IPS DF 4.7 (cell line): ENCODE measurements around the gene MINDY4.

Experiments used
- DNase-seq: peaks from one replicate; pipeline ENCODE4 v3.0.0-alpha.2; 2013; ENCODE audit warnings: low spot score; ENCODE audit errors: extremely low read depth

Gene MINDY4

GRCh38 chr7:30771174-30771879, at the start of gene MINDY4:
TSS of gene MINDY4 (plus strand) at chr7:30771417. CDS start at chr7:30771494, 77 bp downstream.
- peak; percentile 46 for DNase-seq

GRCh38 chr7:30722187-30722586, 49.0 kb upstream of the MINDY4 start:
- no peak for DNase-seq

- no peak for DNase-seq
Observed at GRCh38 chr7:30722671-30723070, 48.5 kb upstream of the MINDY4 start.

DNA sequence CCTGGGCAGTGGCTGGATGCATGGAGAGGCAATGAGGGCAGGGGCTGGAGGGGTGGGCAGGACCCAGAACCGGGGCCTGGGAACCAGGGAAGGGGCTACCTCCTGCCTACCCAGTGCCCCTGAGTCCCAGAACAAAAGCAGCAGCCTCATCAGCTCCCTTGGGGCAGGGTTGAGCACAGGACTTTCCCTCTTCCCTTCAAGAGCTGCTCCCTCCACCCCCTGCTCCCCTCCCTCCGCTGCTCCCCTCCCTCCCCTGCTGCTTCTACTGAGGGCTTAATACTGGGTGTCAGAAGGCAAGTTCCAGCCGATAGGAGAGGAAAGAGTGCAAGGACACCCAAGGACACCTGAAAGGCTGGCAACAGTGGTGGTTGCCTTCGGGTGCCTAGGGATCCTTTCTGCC, 47.4 kb upstream of the MINDY4 start:
- DNase-seq: no peak

GRCh38 chr7:30726296-30727006, 44.8 kb upstream of the MINDY4 start:
- DNase-seq: no peak

GRCh38 chr7:30727061-30727945, 43.9 kb upstream of the MINDY4 start:
- no peak for DNase-seq

GRCh38 chr7:30728591-30729100, 42.6 kb upstream of the MINDY4 start:
- no peak for DNase-seq

DNA sequence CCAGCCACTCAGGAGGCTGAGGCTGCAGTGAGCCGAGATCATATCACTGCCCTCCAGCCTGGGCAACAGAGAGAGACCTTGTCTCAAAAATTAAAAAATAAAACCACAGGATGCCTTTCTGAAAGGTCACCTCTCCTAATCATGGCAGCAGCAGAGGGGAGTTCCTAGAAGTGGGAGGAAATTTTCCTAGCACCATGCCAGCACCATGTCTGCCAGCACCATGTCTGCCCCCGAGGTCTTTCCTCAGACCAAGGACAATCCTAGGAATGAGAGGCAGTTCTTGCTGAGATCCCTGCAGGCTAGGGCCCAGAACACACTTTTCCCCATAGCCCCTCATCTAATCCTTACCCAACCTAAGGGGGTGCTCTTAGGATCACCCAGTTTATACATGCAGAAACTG, 41.6 kb upstream of the MINDY4 start:
- no peak for DNase-seq

DNA sequence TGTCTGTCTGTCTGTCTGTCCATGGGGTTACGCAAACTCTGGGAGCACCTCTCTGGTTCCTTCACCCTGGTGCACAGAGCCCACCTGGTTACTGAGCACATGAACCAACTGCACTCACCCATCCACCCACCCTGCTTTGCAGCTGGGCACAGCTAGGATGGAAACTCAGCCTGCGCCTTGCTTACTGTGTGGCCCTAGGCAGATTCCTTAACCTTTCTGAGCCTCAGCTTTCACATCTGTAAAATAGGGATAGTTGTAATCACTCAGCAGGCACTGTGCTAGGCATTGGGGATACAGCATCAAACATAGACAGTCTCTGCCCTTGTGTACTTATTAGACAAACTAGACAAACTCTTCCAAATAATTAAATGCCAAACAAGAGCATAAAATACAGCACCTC, 41.1 kb upstream of the MINDY4 start:
- no peak for DNase-seq

- no peak for DNase-seq
Observed at GRCh38 chr7:30730996-30731395, 40.2 kb upstream of the MINDY4 start.

DNA sequence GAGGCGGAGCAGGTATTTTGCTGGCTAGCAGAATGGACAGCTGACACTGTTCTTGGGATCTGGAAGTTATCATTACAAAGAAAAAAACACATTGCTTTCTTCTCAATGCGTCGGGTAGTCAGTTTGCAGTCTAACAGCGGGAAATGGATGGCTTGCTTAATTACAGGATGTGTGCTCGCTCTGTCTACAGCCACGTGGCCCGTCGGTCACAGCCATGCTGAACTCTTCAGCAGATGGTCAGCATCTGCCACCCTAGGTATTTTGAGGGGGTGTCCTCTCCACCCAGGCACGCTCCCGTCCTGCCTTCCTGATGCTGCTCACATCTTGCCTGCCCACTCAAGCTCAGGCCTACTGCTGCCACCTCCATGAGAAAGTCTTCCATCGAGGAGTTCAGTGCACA, 39.6 kb upstream of the MINDY4 start:
- DNase-seq: no peak

GRCh38 chr7:30732606-30733005, 38.6 kb upstream of the MINDY4 start:
- no peak for DNase-seq

- no peak for DNase-seq
Observed at GRCh38 chr7:30733216-30733615, 38.0 kb upstream of the MINDY4 start.

DNA sequence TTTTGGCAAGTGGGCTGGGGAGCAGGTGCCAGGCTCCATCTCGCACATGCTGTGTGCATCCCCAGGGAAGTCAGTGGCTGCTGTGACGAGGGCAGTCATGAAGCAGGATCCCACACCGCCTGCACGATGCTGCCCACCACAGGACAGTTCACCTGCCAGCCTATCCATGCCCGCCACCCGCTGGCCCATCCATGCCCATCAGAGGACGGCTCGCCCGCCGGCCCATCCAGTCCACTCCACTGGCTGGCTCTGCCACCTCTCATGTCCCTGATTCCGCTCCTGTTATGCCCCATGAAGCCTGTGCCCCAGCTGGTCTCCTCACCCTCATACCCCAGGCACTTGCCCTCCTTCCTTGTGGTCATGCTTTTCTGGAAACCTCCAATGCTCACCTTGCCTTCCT, 37.5 kb upstream of the MINDY4 start:
- no peak for DNase-seq

- DNase-seq: no peak
Observed at GRCh38 chr7:30734497-30734896, 36.7 kb upstream of the MINDY4 start.

DNA sequence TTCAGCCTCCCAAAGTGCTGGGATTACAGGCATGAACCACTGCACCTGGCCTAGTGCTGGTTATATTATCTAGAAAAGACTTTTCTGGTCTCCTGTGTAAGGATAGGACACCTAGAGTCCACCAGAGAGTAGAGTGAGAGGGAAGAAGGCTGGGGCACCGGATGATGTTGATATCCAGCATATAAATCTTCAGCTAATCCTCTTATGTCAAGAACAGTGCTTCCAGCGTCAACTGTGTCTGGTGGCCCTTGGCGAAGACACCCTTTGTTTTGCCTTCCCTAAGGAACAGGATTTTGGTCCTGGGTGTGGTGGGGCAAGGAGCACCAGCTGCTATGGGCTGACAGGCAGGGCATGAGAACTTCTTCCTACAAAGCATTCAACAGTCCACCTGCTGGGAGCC, 35.6 kb upstream of the MINDY4 start:
- no peak for DNase-seq

- no peak for DNase-seq
Observed at GRCh38 chr7:30736291-30736690, 34.9 kb upstream of the MINDY4 start.

GRCh38 chr7:30738026-30738915, 32.9 kb upstream of the MINDY4 start:
- no peak for DNase-seq

DNA sequence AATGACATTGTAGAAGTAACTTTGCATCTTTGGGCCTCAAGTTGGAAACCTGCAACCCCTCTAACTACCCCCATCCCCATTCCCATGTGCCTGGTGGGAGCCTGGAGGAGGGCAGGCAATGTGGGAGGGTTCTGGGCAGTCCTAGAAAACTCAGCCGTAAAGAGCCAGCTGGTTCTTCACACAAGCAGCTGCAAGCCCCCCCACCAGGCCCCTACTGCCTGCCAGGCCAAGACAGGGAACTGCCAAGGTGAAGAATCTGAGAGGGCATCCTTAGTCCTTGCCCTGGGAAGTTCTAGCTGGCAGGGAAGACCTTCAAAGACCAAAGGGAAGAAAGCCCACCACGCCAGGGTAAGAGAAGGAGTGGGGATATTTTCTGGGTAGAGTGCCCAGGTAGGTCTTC, 31.5 kb upstream of the MINDY4 start:
- DNase-seq: no peak

GRCh38 chr7:30740417-30741181, 30.6 kb upstream of the MINDY4 start:
- no peak for DNase-seq
